Gastroesophageal sphincter (tissue), 3 donors: ENCODE measurements around the gene CLEC14A.

Experiments used
- EP300 ChIP-seq: sonication (generic); formaldehyde crosslinking; IDR thresholded peaks from one replicate; pipeline ENCODE4 v1.6.1; 2017; ENCODE audit warnings: antibody characterized with exemption, mild to moderate bottlenecking
- POLR2A ChIP-seq, 2 donors: fragments of 450-650 bp; IDR thresholded peaks; one replicate each; pipeline ENCODE4 v1.6.1; 2017; ENCODE audit warnings: antibody characterized with exemption in 2 of 2, mild to moderate bottlenecking in 2 of 2, moderate library complexity in 1 of 2
- TF ChIP-seq, protein P1 (sequence below), 4 experiments: fragments of 200-600 bp in 2 of 4; fragments of 450-650 bp in 2 of 4; sonication (generic) in 1 of 4; IDR thresholded peaks; one replicate each; pipeline ENCODE4 v1.5.1; 2017 to 2019; ENCODE audit warnings: antibody characterized with exemption in 4 of 4, mild to moderate bottlenecking in 2 of 4, moderate library complexity in 2 of 4

DNA sequence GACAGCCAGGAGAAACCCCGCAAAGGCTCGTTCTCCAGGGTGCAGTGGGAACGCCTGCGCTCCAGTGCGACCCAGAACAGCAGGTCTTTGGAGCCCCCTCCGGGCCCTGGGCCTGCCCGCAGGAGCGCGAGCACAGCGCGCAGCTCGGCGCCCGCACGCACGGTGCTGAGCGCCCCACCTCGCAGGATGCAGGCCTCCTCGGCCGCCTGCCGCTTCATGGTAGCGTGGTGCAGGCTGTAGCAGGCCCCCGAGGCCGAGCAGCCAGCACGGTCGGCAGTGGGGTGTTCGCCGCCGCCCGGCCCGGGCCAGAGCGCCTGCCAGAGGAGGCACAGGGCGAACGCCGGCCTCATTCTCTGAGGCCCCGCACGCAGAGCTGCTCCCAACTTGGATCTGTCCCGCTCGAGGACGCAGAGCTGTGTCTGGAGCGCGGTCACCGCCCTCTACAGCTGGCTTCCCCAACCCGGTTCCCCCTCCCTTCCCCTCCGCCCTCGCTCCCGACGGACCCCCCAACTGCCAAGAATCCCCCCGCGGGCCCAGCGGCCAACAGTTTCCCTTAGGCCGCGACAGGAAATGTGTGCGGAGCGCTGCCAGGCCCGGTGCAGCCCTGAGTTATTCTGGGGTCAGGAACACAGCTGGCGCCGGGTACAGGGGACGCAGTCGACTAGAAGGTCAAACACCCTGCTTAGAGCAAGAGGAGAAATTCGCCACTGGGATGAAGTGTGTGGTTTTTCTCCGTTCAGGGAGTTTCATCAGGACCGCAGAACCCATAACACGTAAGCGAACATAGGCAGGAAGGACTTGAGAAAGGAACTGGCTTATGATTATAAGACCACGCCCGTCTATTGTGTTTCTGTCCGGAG is at the start of gene CLEC14A:
- TF ChIP-seq, protein P1, sequence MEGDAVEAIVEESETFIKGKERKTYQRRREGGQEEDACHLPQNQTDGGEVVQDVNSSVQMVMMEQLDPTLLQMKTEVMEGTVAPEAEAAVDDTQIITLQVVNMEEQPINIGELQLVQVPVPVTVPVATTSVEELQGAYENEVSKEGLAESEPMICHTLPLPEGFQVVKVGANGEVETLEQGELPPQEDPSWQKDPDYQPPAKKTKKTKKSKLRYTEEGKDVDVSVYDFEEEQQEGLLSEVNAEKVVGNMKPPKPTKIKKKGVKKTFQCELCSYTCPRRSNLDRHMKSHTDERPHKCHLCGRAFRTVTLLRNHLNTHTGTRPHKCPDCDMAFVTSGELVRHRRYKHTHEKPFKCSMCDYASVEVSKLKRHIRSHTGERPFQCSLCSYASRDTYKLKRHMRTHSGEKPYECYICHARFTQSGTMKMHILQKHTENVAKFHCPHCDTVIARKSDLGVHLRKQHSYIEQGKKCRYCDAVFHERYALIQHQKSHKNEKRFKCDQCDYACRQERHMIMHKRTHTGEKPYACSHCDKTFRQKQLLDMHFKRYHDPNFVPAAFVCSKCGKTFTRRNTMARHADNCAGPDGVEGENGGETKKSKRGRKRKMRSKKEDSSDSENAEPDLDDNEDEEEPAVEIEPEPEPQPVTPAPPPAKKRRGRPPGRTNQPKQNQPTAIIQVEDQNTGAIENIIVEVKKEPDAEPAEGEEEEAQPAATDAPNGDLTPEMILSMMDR (IDR thresholded peaks at IDR 0.05) = no peak
- TF ChIP-seq EP300 (no peak), POLR2A (IDR thresholded peaks at IDR 0.05) (peak in 1 of 2 donors; percentile 25)
